HEK293 (cell line): Measurements from ENCODE around the gene LCMT2.

Experiments used
- CTCF ChIP-seq: fragments of 450-650 bp; formaldehyde crosslinking; IDR thresholded peaks from 2 replicates; pipeline ENCODE4 v1.5.1; 2016; ENCODE audit warnings: missing biosample characterization, missing genetic modification characterization
- GLI4 ChIP-seq: fragments of 450-650 bp; formaldehyde crosslinking; IDR thresholded peaks from 2 replicates; pipeline ENCODE4 v1.5.1; 2016; ENCODE audit warnings: missing biosample characterization, missing genetic modification characterization
- KLF16 ChIP-seq: fragments of 450-650 bp; formaldehyde crosslinking; IDR thresholded peaks from 2 replicates; pipeline ENCODE4 v1.5.1; 2017; ENCODE audit warnings: missing biosample characterization, missing genetic modification characterization
- PBX3 ChIP-seq: sonication (generic); formaldehyde crosslinking; IDR thresholded peaks from 2 replicates; pipeline ENCODE4 v1.8.1; 2022; ENCODE audit warnings: mild to moderate bottlenecking, moderate library complexity, missing genetic modification reagents
- SCRT1 ChIP-seq: fragments of 450-650 bp; formaldehyde crosslinking; IDR thresholded peaks from 2 replicates; pipeline ENCODE4 v1.5.1; 2016; ENCODE audit warnings: missing biosample characterization, missing genetic modification characterization, borderline replicate concordance
- TCF7L2 ChIP-seq: IDR thresholded peaks from 2 replicates; pipeline ENCODE4 v1.6.1; 2011; ENCODE audit warnings: low read depth, mild to moderate bottlenecking, inconsistent platforms, low read length, moderate library complexity, borderline replicate concordance
- YY1 ChIP-seq: fragments of 450-650 bp; formaldehyde crosslinking; IDR thresholded peaks from 2 replicates; pipeline ENCODE4 v1.5.1; 2018; ENCODE audit warnings: missing biosample characterization, missing genetic modification characterization
- ZNF175 ChIP-seq: fragments of 450-650 bp; formaldehyde crosslinking; IDR thresholded peaks from 2 replicates; pipeline ENCODE4 v1.5.1; 2016; ENCODE audit warnings: missing biosample characterization, missing genetic modification characterization
- ZNF211 ChIP-seq: fragments of 450-650 bp; formaldehyde crosslinking; IDR thresholded peaks from 2 replicates; pipeline ENCODE4 v1.5.1; 2016; ENCODE audit warnings: low read depth, missing biosample characterization, missing genetic modification characterization
- ZNF23 ChIP-seq: fragments of 450-650 bp; formaldehyde crosslinking; IDR thresholded peaks from 2 replicates; pipeline ENCODE4 v1.5.1; 2016; ENCODE audit warnings: missing biosample characterization, missing genetic modification characterization, borderline replicate concordance
- ZNF561 ChIP-seq: fragments of 450-650 bp; IDR thresholded peaks from 2 replicates; pipeline ENCODE4 v1.5.1; 2018; ENCODE audit warnings: missing biosample characterization, missing genetic modification characterization, borderline replicate concordance
- ZNF639 ChIP-seq: fragments of 450-650 bp; formaldehyde crosslinking; IDR thresholded peaks from 2 replicates; pipeline ENCODE4 v1.5.1; 2016; ENCODE audit warnings: missing biosample characterization, missing genetic modification characterization
- ZNF654 ChIP-seq: fragments of 450-650 bp; formaldehyde crosslinking; IDR thresholded peaks from 2 replicates; pipeline ENCODE4 v1.5.1; 2016; ENCODE audit warnings: low read depth, missing biosample characterization, missing genetic modification characterization

GRCh38 chr15:43314171-43314570 is 16.2 kb downstream of the LCMT2 start:
- no peak for TF ChIP-seq SCRT1
- no peak for TF ChIP-seq YY1
- no peak for TF ChIP-seq CTCF (tag by site-specific recombination)
- TF ChIP-seq ZNF175 (tag by site-specific recombination), result no peak
- no peak for TF ChIP-seq ZNF654
- TF ChIP-seq ZNF23 (tag by site-specific recombination), result no peak
- no peak for TF ChIP-seq GLI4
- TF ChIP-seq ZNF639 (tag by site-specific recombination), result no peak
- TF ChIP-seq TCF7L2, result no peak
- no peak for TF ChIP-seq KLF16 (tag by site-specific recombination)
- no peak for TF ChIP-seq ZNF211
- TF ChIP-seq ZNF561 (tag by site-specific recombination), result no peak
- TF ChIP-seq PBX3 (CRISPR knock-in tag), result no peak
